ENCODE results near the gene ADRB2.

GRCh38 chr5:148793261-148793660 lies 33.1 kb upstream of the ADRB2 start:
- TF ChIP-seq POLR2A (IDR thresholded peaks at IDR 0.05) = no peak
- no peak for TF ChIP-seq CTCF (IDR thresholded peaks at IDR 0.05)
- TF ChIP-seq POLR2AphosphoS5 (IDR thresholded peaks at IDR 0.05) = no peak
